GM19372 (cell line): ENCODE measurements around the gene OR4N5.

Source experiments
- ATAC-seq: cut with Tn5 transposase; IDR thresholded peaks from one replicate; pipeline ENCODE4 v1.9.1; 2021; ENCODE audit warnings: mild to moderate bottlenecking, low read depth, moderate library complexity; ENCODE audit not compliant: unreplicated experiment

The OR4N5 gene

GRCh38 chr14:20191396-20191795 is 52.8 kb downstream of the OR4N5 start:
- ATAC-seq, result no peak

- ATAC-seq, result no peak
Measured at GRCh38 chr14:20194101-20194500, 55.5 kb downstream of the OR4N5 start.
